Hepatocyte (in vitro differentiated cells): ENCODE measurements around the gene RAI1. TPM values are rescaled to one million over a fixed set of nuclear protein-coding genes. Genes with fewer than 3 reads are reported as not detected.

Source experiments
- DNase-seq: peaks from one replicate; pipeline ENCODE4 v3.0.0-alpha.2; 2016; ENCODE audit warnings: low spot score
- H2AFZ ChIP-seq: fragments of 200-600 bp; sonication (generic); 2 replicates; pipeline ENCODE4 v1.6.0; 2016; ENCODE audit warnings: antibody characterized with exemption, mild to moderate bottlenecking
- H3K27ac ChIP-seq: fragments of 200-600 bp; sonication (generic); 2 replicates; pipeline ENCODE4 v1.5.1; 2016; ENCODE audit warnings: mild to moderate bottlenecking
- H3K27me3 ChIP-seq: fragments of 200-600 bp; sonication (generic); 2 replicates; pipeline ENCODE4 v1.6.1; 2016
- H3K36me3 ChIP-seq: fragments of 200-600 bp; sonication (generic); replicated peaks from 2 replicates; pipeline ENCODE4 v1.5.1; 2016; ENCODE audit warnings: low read depth; ENCODE audit not compliant: insufficient read depth
- H3K4me1 ChIP-seq: fragments of 200-600 bp; sonication (generic); 2 replicates; pipeline ENCODE4 v1.5.1; 2016; ENCODE audit warnings: mild to moderate bottlenecking, moderate library complexity; ENCODE audit not compliant: insufficient read depth
- H3K4me2 ChIP-seq: fragments of 200-600 bp; sonication (generic); 2 replicates; pipeline ENCODE4 v1.6.0; 2016
- H3K4me3 ChIP-seq: fragments of 200-600 bp; sonication (generic); 2 replicates; pipeline ENCODE4 v1.5.1; 2016; ENCODE audit warnings: mild to moderate bottlenecking
- H3K79me2 ChIP-seq: fragments of 200-600 bp; sonication (generic); 2 replicates; pipeline ENCODE4 v1.6.0; 2017; ENCODE audit warnings: mild to moderate bottlenecking
- H3K9me2 ChIP-seq: fragments of 200-600 bp; sonication (generic); replicated peaks from 2 replicates; pipeline ENCODE4 v1.6.0; 2017; ENCODE audit warnings: mild to moderate bottlenecking; ENCODE audit not compliant: insufficient read depth
- H3K9me3 ChIP-seq: fragments of 200-600 bp; sonication (generic); 2 replicates; pipeline ENCODE4 v1.5.1; 2016; ENCODE audit warnings: low read depth, mild to moderate bottlenecking
- H4K20me1 ChIP-seq: fragments of 200-600 bp; sonication (generic); 2 replicates; pipeline ENCODE4 v1.6.0; 2016; ENCODE audit warnings: mild to moderate bottlenecking; ENCODE audit not compliant: insufficient read depth, poor library complexity, severe bottlenecking
- CTCF ChIP-seq: fragments of 200-600 bp; sonication (generic); IDR thresholded peaks from 2 replicates; pipeline ENCODE4 v1.5.1; 2016; ENCODE audit warnings: antibody characterized with exemption, mild to moderate bottlenecking; ENCODE audit not compliant: poor library complexity
- EZH2 ChIP-seq: fragments of 200-600 bp; sonication (generic); IDR thresholded peaks from 2 replicates; pipeline ENCODE4 v1.6.1; 2016; ENCODE audit warnings: antibody characterized with exemption, mild to moderate bottlenecking, borderline replicate concordance
- EZH2phosphoT487 ChIP-seq: fragments of 200-600 bp; sonication (generic); IDR thresholded peaks from one replicate; pipeline ENCODE4 v1.6.1; 2018; ENCODE audit warnings: antibody characterized with exemption, mild to moderate bottlenecking, low read depth, moderate library complexity; ENCODE audit not compliant: unreplicated experiment, severe bottlenecking
- whole genome bisulfite sequencing: methylation state at CpG from one replicate; pipeline ENCODE4 v1.1.6; 2016; ENCODE audit warnings: low lambda C conversion rate; ENCODE audit errors: missing lambda C conversion rate; 5-methylcytosine and 5-hydroxymethylcytosine counted together
- polyA plus RNA-seq: library from polyadenylated mRNA; unstranded; fragments of >200 nt; fragmentation: Nextera tagmentation; extraction: Ambion mirVana; gene quantifications from 2 replicates; pipeline ENCODE4 v1.2.1, GENCODE V29; 2016
- total RNA-seq: library from RNA; depleted of rRNA; stranded (reverse); fragments of >200 nt; gene quantifications from 2 replicates; pipeline ENCODE4 v1.2.3, GENCODE V29; 2014

The RAI1 gene
- total and polyA plus RNA-seq, 2 experiments from 2014 or later: 20.2 to 23.8 TPM

- no peak for DNase-seq
- TF ChIP-seq EZH2: no peak
- TF ChIP-seq CTCF: no peak
- TF ChIP-seq EZH2phosphoT487: no peak
- H3K27ac ChIP-seq: no peak overlapping the region
- no peak overlapping the region for H3K4me3 ChIP-seq
- H3K79me2 ChIP-seq: peaks cover 100% of the 10 kb centered on the region
- no peaks in the 10 kb centered on the region for H3K36me3 ChIP-seq
- no peak overlapping the region for H2AFZ ChIP-seq
- H3K9me2 ChIP-seq: no peaks in the 10 kb centered on the region
- no peaks in the 10 kb centered on the region for H3K9me3 ChIP-seq
- H4K20me1 ChIP-seq: peaks cover 88% of the 10 kb centered on the region
- H3K4me1 ChIP-seq: peaks cover 23% of the 10 kb centered on the region
- H3K4me2 ChIP-seq: no peak overlapping the region
- no peaks in the 10 kb centered on the region for H3K27me3 ChIP-seq
- WGBS: 85% methylated on average over 10 of the region's 10 CpGs
Observed at GRCh38 chr17:17728146-17728545, 46.9 kb downstream of the RAI1 start.

- WGBS: 86% methylated on average over 10 of the region's 10 CpGs
- no peak overlapping the region for H2AFZ ChIP-seq
- peaks cover 84% of the 10 kb centered on the region for H4K20me1 ChIP-seq
- H3K27ac ChIP-seq: no peak overlapping the region
- no peak overlapping the region for H3K4me2 ChIP-seq
- TF ChIP-seq EZH2phosphoT487 (no peak), CTCF (no peak), EZH2 (no peak)
- no peaks in the 10 kb centered on the region for H3K36me3 ChIP-seq
- H3K79me2 ChIP-seq: peaks cover 100% of the 10 kb centered on the region
- no peaks in the 10 kb centered on the region for H3K27me3 ChIP-seq
- no peak for DNase-seq
- H3K9me2 ChIP-seq: no peaks in the 10 kb centered on the region
- H3K9me3 ChIP-seq: no peaks in the 10 kb centered on the region
- no peak overlapping the region for H3K4me3 ChIP-seq
- H3K4me1 ChIP-seq: peaks cover 20% of the 10 kb centered on the region
Observed at GRCh38 chr17:17728550-17729251, 47.4 kb downstream of the RAI1 start.

GRCh38 chr17:17729620-17730249 lies 48.5 kb downstream of the RAI1 start:
- peaks cover 83% of the 10 kb centered on the region for H4K20me1 ChIP-seq

More at GRCh38 chr17:17729620-17730249, 48.5 kb downstream of the RAI1 start:
- Histone ChIP-seq H3K4me3 (no peak overlapping the region), H3K4me1 (peaks cover 13% of the 10 kb centered on the region), H3K4me2 (no peak overlapping the region), H3K9me3 (no peaks in the 10 kb centered on the region), H2AFZ (no peak overlapping the region), H3K27ac (no peak overlapping the region), H3K36me3 (no peaks in the 10 kb centered on the region), H3K9me2 (no peaks in the 10 kb centered on the region), H3K27me3 (no peaks in the 10 kb centered on the region), H3K79me2 (peaks cover 100% of the 10 kb centered on the region)
- peak; percentile 70 for DNase-seq
- TF ChIP-seq EZH2phosphoT487: no peak
- TF ChIP-seq CTCF: peak; percentile 56
- WGBS: 65% methylated on average over 5 of the region's 5 CpGs
